DMS79 (cell line): Measurements from ENCODE around the gene SMCHD1.
"Not testable (repeated sequence)": the region's sequence is repeated elsewhere in the genome, so short reads cannot be mapped to it uniquely, and the experiment has no call there.

ENCODE experiments used
- DNase-seq: peaks from one replicate; lab custom pipeline; 2025; lab: John Stamatoyannopoulos, UW

SMCHD1 gene

DNA sequence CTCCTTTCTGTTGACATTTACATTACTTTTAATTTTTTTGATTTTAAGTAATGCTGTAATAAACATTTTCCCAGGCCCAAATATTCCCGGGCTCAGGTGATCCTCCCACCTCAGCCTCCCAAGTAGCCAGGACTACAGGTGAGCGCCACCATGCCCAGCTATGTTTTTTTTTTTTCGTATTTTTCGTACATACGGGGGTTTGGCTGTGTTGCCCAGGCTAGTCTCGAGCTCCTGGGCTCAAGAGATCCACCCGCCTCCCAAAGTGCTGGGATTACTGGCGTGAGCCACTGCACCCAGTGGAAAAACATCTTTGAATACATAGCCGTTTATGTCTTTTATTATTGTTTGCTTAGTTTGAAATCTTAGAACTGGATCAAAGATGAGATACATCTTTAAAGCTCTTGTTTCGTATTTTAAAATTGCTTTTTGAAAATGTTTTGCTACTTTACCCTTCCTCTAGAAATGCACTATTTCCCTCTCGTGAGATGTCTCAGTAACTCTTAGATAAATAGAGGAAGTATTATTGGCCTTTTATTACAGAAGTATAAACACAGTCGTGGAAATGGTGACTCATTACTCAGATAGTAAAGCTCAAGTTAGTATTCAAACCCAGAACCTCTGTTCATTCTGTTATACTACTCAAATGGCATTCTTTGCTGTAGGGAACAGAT lies 2.4 kb downstream of the SMCHD1 start:
- no peak for DNase-seq

DNA sequence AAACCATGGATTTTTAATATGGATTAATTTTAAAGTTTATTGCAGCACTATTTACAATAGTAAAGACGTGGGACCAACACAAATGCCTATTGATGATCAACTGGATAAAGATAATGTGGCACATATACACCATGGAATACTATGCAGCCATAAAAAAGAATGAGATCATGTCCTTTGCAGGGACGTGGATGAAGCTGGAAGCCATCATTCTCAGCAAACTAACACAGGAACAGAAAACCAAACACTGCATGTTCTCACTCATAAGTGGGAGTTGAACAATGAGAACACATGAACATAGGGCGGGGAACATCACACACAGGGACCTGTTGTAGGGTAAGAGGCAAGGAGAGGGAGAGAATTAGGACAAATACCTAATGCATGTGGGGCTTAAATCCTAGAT lies 5.3 kb downstream of the SMCHD1 start:
- DNase-seq = not testable (repeated sequence)

DNA sequence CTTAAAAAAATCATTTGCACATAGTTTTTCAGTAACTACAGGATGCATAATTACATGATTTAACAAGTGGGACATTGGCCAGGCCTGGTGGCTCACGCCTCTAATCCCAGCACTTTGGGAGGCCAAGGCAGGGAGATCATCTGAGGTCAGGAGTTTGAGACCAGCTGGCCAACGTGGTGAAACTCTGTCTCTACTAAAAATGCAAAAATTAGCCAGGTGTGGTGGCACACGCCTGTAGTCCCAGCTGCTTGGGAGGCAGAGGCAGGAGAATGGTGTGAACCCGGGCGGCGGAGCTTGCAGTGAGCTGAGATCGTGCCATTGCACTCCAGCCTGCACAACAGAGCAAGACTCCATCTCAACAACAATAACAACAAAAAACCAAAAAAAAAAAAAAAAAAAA lies 6.8 kb downstream of the SMCHD1 start:
- DNase-seq = not testable (repeated sequence)

DNA sequence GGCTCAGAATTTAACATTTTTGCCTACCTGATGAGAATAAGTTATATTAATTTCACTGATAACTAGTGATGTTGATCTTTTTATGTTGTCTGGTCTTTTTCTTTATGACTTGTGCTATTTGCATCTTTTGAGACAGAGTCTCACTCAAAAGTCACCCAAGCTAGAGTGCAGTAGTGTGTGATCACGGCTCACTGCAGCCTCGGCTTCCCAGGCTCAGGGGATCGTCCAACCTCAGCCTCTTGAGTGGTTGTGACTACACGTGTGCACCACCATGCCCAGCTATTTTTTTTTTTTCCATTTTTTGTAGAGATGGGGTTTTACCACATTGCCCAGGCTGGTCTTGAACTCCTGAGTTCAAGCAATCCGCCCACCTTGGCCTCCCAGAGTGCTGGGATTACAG lies 7.5 kb downstream of the SMCHD1 start:
- no peak for DNase-seq

DNA sequence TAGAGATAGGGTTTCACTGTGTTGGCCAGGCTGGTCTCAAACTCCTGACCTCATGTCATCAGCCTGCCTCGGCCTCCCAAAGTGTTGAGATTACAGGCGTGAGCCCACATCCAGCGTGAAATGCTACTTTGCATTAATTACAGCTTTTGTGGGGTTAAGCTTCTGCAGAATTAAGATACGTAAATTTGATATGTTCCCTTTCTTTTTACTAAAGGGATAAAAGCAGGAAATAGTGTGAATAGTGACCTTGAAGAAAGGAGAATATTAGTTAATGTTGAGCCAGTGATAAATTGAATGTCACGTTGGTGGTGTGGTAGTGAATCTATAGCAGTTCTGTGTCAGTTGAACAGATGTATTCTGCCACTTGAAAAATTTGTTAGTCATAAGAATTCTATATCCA lies 16.9 kb downstream of the SMCHD1 start:
- no peak for DNase-seq

DNA sequence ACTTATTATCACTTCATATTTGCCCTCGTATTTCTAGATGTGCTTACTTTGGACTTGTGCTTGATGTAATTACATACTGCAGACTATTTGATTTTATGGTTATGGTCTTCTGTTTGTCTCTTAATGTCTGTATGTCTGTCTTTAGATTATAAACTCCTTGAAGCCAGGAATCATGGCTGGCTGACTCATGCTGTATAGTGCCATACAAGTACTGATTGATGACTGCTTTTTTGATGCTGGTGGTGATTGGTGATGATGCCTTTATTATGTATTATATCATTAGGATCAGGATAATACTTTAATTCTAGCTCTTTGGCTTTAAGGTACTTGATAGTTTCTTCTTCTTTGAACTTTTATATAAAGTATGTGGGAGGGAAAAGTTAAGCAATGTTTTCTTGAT lies 17.3 kb downstream of the SMCHD1 start:
- DNase-seq = no peak

DNA sequence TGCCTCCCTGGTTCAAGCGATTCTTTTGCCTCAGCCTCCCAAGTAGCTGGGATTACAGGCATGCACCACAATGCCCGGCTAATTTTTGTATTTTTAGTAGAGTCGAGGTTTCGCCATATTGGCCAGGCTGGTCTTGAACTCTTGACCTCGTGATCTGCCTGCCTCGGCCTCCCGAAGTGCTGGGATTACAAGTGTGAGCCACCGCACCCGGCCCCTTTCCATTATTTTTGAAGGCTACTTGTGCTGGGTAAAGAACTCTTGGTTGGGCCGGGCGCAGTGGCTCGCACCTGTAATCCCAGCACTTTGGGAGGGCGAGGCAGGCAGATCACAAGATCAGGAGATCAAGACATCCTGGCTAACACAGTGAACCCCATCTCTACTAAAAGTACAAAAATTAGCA lies 23.4 kb downstream of the SMCHD1 start:
- DNase-seq = not testable (repeated sequence)

DNA sequence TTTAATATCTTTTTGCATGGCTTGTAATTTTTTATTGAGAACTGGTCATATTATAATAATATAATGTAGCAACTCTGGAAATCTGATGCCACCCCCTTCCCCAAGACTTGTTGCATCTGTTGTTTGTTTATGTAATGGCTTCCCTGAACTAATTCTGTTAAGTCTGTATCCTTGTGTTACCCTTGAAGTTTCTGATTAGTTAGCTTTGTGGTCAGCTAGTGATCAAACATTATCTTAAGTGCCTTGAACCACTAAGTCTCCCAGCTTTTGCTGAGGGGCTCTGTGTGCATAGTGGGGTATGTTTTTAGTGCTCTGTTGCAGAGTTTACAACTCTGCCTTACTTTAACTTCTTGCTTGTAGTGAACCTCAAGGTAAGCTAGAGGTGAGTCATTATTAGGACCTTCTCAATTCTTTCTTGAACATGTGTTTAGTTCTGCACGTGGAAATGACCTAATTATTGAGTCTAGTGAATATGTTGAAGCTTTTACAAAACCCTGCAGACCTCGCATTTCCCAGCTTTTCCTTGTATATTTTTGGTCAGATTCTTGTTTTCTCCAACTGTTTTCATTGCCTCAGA lies 24.8 kb downstream of the SMCHD1 start:
- no peak for DNase-seq

DNA sequence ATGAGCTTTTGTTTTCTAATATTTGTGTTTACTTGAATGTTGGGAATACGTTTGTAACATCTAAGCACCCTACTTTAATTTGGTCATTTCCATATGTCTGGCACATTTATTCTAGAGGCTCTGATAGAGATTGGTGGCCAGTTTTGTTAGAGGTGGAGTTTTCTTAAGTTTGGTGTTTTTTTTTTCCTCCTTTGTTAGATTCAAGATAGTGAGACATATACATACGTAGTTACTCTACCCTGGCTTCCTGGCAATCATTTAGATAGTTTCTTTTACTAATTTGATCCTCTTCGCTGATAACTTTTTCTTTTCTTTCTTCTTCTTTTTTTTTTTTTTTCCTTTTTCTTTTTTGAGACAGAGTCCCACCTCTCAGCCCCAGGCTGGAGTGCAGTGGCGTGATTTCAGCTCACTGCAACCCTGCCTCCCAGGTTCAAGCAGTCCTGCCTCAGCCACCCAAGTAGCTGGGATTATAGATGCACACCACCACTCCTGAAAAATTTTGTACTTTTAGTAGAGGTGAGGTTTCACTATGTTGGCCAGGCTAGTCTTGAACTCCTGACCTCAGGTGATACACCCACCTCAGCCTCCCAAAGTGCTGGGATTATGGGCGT lies 26.6 kb downstream of the SMCHD1 start:
- DNase-seq = no peak

DNA sequence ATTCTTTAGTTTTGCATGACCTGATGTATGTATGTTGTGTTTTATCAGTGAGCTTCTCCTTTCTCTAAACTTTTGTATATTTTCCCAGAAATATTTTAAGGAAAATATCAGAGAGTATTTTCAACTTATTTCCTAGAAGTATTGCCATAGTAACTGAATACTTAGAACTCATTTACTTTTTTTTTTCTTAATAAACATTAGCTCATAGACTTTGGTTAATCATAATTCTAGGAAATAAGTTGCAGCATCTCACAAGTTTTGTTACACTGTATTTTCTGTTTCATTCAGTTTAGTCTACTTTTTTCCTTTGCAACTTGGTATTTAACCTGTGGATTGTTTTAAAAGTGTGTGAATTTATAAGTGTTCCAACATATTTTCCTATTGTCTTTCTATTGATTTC lies 27.5 kb downstream of the SMCHD1 start:
- no peak for DNase-seq

DNA sequence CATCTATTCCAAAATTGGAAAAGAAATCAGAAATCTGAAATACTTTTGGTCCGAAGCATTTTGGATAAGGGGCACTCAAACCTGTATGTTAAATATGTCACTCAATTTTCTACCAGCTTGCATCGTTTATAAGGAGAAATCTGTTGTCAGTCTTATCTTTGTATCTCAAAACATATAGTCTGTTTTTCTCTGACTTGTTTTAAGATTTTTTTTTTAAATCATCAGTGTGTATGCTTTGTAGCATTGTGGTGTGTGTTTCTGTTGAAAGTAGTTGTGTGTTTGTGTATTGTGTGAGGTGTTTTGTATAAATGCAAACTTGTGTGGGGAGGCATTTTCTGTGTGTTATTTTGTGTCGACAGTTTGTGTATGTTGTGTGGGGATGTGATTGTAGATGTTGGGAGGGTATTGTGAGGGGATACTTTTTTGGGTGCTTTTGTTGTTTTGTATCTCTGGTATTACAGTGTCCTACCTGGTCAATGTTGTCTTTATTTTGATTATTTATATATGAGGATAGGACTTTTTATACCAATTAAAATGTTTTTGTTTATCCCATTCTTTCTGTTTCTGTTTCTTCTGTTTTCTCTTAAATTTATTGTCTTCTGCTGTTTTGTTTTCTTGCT lies 30.9 kb downstream of the SMCHD1 start:
- no peak for DNase-seq

DNA sequence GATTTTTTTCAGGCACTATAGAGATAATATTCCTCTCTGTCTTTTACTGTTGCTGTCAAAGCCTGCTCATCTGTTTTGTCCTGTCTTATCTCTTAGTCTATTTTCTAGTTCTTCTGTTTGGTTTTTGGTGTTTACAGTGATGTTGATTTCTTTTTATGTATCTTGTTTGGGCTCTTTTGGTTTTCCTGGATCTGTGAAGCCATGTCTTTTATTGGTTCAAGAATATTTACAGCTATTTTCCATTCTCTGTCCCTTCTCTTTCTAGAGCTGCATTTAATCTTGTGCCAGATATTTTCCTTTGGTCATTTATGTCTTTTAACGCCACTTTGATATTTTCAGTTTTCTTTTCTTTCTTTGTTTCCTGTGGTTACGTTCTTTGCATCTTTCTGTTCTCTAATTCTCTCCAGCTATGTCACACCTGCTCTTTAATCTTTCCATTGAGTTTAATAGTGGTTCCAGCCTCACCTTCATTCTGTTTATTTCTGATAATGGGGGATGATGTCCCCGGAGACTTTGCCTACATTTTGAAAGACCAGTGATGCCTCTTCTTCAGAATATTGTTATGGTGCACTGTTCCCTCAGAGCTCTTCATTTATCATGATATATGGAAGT lies 32.0 kb downstream of the SMCHD1 start:
- DNase-seq = no peak

DNA sequence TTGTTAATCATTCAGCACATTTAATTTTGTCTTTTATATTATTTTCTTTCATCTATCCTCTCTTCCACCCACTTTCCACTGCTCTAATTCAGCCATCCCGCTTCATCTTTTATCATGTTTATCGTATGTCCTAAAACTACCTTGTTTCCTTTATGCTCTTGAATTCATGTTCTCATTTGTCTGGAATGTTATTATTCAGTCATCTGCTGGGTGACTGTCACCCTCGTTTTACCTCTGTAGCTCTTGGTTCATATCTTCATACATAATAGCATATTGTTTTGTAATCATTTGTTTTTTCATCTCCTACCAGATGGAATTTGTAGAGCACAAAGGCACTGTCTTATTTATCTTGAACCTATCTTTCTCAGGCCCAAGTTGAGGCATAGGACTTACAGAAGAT lies 37.0 kb downstream of the SMCHD1 start:
- no peak for DNase-seq

DNA sequence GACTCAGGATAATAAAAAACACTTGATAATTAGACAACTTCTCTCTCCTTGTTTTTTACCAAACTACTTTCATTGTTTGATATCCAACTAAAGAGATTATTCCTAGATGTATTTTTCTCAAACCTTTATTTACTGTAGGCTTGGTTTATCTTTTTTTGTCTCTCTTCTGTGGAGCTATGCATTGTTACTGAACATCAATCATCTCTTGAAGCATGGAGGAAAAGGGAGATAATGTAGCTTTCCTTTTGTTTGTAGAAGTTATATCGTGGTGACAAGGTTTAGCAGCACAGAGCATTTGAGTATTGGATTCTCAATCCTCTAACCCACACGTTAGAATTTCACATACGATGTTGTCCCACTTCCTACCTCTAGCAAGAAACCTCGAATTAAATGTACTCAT lies 41.7 kb downstream of the SMCHD1 start:
- DNase-seq = no peak

DNA sequence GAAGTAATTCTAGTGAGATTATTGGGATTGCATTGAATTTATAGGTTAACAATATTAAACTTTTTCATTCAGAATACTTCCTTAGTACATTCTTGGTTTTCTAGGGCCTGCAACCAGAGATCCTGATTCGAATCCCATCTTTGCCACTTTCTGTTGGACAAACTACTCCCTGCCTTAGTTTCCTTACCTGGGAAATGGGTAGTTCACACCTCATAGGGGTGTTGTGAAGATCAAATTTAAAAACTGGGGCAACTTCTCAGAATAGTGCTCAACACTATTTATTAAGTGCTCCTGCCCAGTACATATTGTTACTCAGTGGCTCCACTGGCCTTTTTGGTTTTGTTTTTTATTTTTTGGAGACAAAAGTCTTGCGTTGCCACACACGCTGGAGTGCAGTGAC lies 43.5 kb downstream of the SMCHD1 start:
- DNase-seq = no peak

DNA sequence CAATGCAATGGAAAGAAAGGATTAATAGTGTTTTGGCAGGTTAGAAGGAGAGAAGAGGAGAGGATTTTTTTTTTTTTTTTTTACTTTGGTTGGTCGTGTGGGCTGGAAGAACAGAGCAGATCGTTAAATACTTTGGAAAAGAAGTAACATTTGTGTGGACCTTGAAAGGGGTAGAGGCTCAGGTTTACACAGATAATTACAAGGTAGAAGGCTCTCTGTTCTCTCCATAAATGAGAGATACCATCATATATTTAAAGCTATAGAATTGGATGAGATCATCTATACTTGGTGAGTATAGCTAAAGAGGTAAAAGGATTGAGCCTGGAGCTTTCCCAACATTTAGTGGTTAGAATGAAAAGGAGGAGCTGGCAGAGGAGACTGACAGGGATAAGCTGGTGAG lies 49.0 kb downstream of the SMCHD1 start:
- no peak for DNase-seq

DNA sequence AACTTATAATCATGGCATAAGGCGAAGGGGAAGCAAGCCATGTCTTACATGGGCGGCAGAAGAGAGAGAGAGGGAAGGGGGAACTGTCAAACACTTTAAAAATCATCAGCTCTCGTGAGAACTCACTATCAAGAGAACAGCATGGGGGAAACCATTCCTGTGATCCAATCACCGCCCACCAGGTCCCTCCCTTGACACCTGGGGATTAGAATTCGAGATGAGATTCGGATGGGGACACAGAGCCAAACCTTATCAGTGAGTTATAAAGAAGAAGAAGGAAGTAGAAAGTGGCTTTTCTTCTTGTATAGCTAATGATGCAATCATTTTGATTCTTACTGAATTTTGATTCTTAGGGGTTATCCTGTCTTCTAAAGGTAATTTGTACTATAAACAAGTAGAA lies 51.4 kb downstream of the SMCHD1 start:
- DNase-seq = no peak

DNA sequence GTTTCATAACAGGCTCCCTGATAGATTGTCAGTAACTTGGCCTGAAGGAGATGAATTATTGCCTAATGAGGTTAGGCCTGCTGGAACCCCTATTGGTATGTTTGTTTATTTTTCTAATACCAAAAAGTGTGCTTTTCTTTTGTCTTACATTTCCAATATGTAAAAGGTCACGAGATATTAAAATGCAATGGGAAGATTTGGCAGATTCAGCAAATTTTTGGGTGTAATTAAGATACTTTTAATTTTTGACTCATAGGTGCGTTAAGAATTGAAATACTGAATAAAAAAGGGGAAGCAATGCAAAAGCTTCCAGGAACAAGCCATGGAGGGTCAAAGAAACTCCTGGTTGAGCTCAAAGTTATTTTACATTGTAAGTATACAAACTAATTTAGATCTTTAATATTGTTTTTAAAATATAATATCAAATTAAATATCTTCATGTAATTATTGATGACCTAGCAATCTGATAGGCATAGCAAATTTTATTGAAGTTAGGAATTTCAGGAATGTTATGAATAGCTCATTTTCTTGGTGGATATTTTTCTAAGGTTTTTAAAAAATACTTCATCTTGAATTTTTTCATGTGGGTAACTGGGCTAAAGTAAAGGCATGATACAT lies 52.1 kb downstream of the SMCHD1 start:
- no peak for DNase-seq

DNA sequence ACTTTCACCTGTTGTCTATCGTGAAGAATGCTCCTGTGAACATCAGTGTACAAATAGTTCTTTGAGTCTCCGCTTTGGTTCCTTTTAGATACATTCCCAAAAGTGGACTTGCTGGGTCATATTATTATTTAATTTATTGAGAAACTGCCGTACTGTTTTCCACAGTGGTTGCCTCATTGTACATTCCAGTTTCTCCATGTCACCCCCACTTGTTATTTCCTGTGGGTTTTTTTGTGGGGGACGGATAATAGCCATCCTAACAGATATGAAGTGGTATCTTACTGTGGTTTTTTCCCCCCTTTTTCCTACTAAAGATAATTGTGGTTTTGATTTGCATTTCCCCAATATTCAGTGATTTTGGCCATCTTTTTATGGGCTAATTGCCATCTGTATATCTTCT lies 53.8 kb downstream of the SMCHD1 start:
- no peak for DNase-seq

DNA sequence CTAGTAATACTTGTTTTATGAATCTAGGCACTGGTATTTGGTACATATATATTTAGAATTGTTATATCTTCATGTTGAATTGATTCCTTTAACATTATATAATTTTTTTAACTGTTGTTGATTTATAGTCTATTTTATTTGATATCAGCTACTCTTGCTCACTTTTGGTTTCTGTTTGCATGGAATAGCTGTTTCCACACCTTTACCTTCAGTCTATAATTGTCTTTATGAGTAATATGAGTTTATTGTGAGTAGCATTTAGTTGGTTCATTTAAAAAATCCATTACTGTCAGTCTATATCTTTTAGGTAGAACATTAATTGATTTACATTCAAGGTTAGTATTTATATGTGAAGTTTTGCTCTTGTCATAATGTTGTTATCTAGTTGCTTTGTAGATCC lies 58.6 kb downstream of the SMCHD1 start:
- DNase-seq = no peak

DNA sequence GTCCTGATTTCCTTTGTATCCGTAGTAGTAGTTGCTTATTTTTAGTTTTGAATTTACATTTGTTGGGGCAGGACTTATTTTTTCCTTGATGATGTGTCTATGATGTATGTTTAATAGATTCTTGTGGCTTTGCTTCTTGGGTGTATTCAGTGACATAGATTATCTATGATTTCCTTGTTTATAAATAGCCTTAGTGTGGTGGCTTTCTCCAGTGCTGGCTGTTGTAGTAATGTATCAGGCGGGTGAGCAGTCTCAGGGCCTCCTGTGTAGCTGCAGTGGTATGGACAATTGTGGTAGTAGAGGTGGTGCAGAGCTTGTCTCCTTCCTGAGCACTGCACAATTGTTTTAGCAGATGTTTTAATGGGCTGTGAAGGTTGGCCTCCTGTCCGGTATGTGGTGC lies 60.5 kb downstream of the SMCHD1 start:
- no peak for DNase-seq
